Liver (tissue), 9 donors: Measurements from ENCODE around the gene HS3ST2. TPM values are rescaled to one million over a fixed set of nuclear protein-coding genes. Genes with fewer than 3 reads are reported as not detected.

Experiments used
- DNase-seq: peaks from one replicate; pipeline ENCODE4 v3.0.0-alpha.2; 2017; ENCODE audit warnings: low spot score
- H3K27ac ChIP-seq, 2 donors: one replicate each; pipeline ENCODE4 v1.7.0; 2013; ENCODE audit warnings: inconsistent platforms in 2 of 2, low read length in 2 of 2, control low read depth in 1 of 2, low read depth in 1 of 2, mild to moderate bottlenecking in 1 of 2
- H3K27me3 ChIP-seq, 4 donors: one replicate each; pipeline versions ENCODE4 v1.6.1 to v1.7.0; 2013; ENCODE audit warnings: low read length in 3 of 4, inconsistent platforms in 1 of 4, mild to moderate bottlenecking in 1 of 4, moderate library complexity in 1 of 4; ENCODE audit not compliant: control insufficient read depth in 4 of 4, insufficient read depth in 4 of 4
- H3K36me3 ChIP-seq, 4 donors: one replicate each; pipeline versions ENCODE4 v1.6.1 to v1.7.0; 2013; ENCODE audit warnings: low read length in 3 of 4, mild to moderate bottlenecking in 3 of 4, low read depth in 1 of 4, moderate library complexity in 1 of 4; ENCODE audit not compliant: control insufficient read depth in 4 of 4, insufficient read depth in 3 of 4
- H3K4me1 ChIP-seq, 4 donors: one replicate each; pipeline versions ENCODE4 v1.6.1 to v1.7.0; 2013; ENCODE audit warnings: low read length in 3 of 4, mild to moderate bottlenecking in 3 of 4, moderate library complexity in 1 of 4; ENCODE audit not compliant: control insufficient read depth in 4 of 4, insufficient read depth in 4 of 4
- H3K4me3 ChIP-seq, 3 donors: one replicate each; pipeline versions ENCODE4 v1.6.1 to v1.7.0; 2013; ENCODE audit warnings: low read length in 3 of 3, control low read depth in 1 of 3, low read depth in 1 of 3, mild to moderate bottlenecking in 1 of 3
- H3K9ac ChIP-seq, 2 donors: one replicate each; pipeline ENCODE4 v1.7.0; 2013; ENCODE audit warnings: low read length in 2 of 2, mild to moderate bottlenecking in 2 of 2, moderate library complexity in 2 of 2, control low read depth in 1 of 2, low read depth in 1 of 2
- H3K9me3 ChIP-seq, 4 donors: one replicate each; pipeline versions ENCODE4 v1.6.1 to v1.7.0; 2013; ENCODE audit warnings: low read length in 3 of 4; ENCODE audit not compliant: control insufficient read depth in 4 of 4
- FOXA1 ChIP-seq: IDR thresholded peaks from 2 replicates; pipeline ENCODE4 v1.6.1; 2016; ENCODE audit warnings: antibody characterized with exemption
- FOXA2 ChIP-seq: IDR thresholded peaks from 2 replicates; pipeline ENCODE4 v1.6.1; 2016; ENCODE audit warnings: antibody characterized with exemption
- GABPA ChIP-seq, 2 donors: IDR thresholded peaks in 1 of 2; conservative IDR thresholded peaks in 1 of 2; 2 replicates each; pipeline ENCODE4 v1.6.1; 2016; ENCODE audit warnings: antibody characterized with exemption in 2 of 2, mild to moderate bottlenecking in 1 of 2, moderate library complexity in 1 of 2
- HNF4A ChIP-seq, 2 donors: conservative IDR thresholded peaks; 2 replicates each; pipeline ENCODE4 v1.6.1; 2016; ENCODE audit warnings: antibody characterized with exemption in 2 of 2, mild to moderate bottlenecking in 2 of 2
- HNF4G ChIP-seq: IDR thresholded peaks from 2 replicates; pipeline ENCODE4 v1.6.1; 2016; ENCODE audit warnings: antibody characterized with exemption
- MAX ChIP-seq: IDR thresholded peaks from 2 replicates; pipeline ENCODE4 v1.6.1; 2016; ENCODE audit warnings: antibody characterized with exemption
- NR2F2 ChIP-seq: IDR thresholded peaks from 2 replicates; pipeline ENCODE4 v1.6.1; 2016; ENCODE audit warnings: antibody characterized with exemption
- RAD21 ChIP-seq, 2 donors: IDR thresholded peaks; 2 replicates each; pipeline ENCODE4 v1.6.1; 2016; ENCODE audit warnings: antibody characterized with exemption in 2 of 2, mild to moderate bottlenecking in 2 of 2
- REST ChIP-seq: IDR thresholded peaks from 2 replicates; pipeline ENCODE4 v1.6.1; 2016; ENCODE audit warnings: antibody characterized with exemption, mild to moderate bottlenecking
- RXRA ChIP-seq, 2 donors: IDR thresholded peaks; 2 replicates each; pipeline ENCODE4 v1.6.1; 2017 to 2018; ENCODE audit warnings: antibody characterized with exemption in 2 of 2, mild to moderate bottlenecking in 1 of 2
- SP1 ChIP-seq: IDR thresholded peaks from 2 replicates; pipeline ENCODE4 v1.6.1; 2018; ENCODE audit warnings: antibody characterized with exemption, mild to moderate bottlenecking
- TAF1 ChIP-seq: conservative IDR thresholded peaks from 2 replicates; pipeline ENCODE4 v1.6.1; 2016; ENCODE audit warnings: antibody characterized with exemption, mild to moderate bottlenecking
- YY1 ChIP-seq: IDR thresholded peaks from 2 replicates; pipeline ENCODE4 v1.6.1; 2016; ENCODE audit warnings: antibody characterized with exemption, mild to moderate bottlenecking
- WGBS: extraction: QIAGEN DNeasy Blood & Tissue Kit; methylation state at CpG from one replicate; pipeline ENCODE4 v1.1.7; 2013; 5-methylcytosine and 5-hydroxymethylcytosine counted together
- polyA plus RNA-seq, 2 donors: library from polyadenylated mRNA; stranded (reverse) in 1 of 2; unstranded in 1 of 2; fragments of 200-250 nt in 1 of 2; fragments of >200 nt in 1 of 2; fragmentation: Nextera tagmentation in 1 of 2; extraction: Ambion mirVana in 1 of 2; gene quantifications; one replicate each; pipeline versions ENCODE4 v1.2.1 to v1.2.3, GENCODE V29; 2013 to 2015
- total RNA-seq, 2 donors: library from RNA; depleted of rRNA; stranded (reverse); fragments of >200 nt; gene quantifications; one replicate each; pipeline ENCODE4 v1.2.3, GENCODE V29; 2014
- TF ChIP-seq, protein P1 (sequence below): IDR thresholded peaks from 2 replicates; pipeline ENCODE4 v1.6.1; 2016; ENCODE audit warnings: antibody characterized with exemption
- TF ChIP-seq, protein P2 (sequence below): fragments of 150-350 bp; IDR thresholded peaks from 2 replicates; pipeline ENCODE4 v1.5.1; 2017; ENCODE audit warnings: improper control_type of control experiment, low read depth, low read length; ENCODE audit not compliant: missing input control
- TF ChIP-seq, protein P3 (sequence below): IDR thresholded peaks from 2 replicates; pipeline ENCODE4 v1.6.1; 2016; ENCODE audit warnings: antibody characterized with exemption
- donor health status: healthy.
- donor health status: healthy.
- donor health status: healthy.
- donor health status: healthy.
- donor health status: healthy.

Gene HS3ST2
- total and polyA plus RNA-seq, 4 donors = 0.08 to 0.14 (median 0.09) TPM; not detected in 1

DNA sequence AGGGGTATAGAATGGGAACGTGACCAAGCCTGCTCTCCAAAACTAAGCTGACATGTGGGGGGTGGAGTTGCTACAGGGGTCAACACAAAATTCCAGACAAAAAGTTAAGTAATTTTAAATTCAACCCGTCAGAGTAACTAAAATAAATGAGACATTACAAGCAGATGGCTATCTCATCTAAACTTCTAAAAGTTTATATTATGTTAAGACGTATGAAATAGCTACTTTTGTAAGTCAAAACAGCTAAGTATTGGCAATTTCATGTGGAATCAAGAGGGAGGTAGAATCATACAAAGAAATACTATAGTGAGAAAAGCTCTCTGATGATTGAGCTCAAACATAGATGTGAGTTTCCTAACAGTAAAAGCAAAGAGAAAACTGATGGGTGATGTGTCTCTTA is 113.3 kb downstream of the HS3ST2 start:
- Histone ChIP-seq H3K36me3 (no peaks in the 10 kb centered on the region), H3K4me3 (no peak overlapping the region), H3K27me3 (peaks cover 0 to 11% (median 2%) of the 10 kb centered on the region in 4 donors), H3K27ac (no peak overlapping the region), H3K9ac (no peak overlapping the region), H3K9me3 (no peaks in the 10 kb centered on the region), H3K4me1 (no peaks in the 10 kb centered on the region)
- TF ChIP-seq HNF4A (conservative IDR thresholded peaks at IDR 0.05) (no peak), FOXA1 (no peak), NR2F2 (no peak), RAD21 (IDR thresholded peaks at IDR 0.05) (no peak), REST (no peak), HNF4G (no peak), MAX (no peak), TAF1 (no peak), RXRA (IDR thresholded peaks at IDR 0.05) (no peak), GABPA (IDR thresholded peaks at IDR 0.05 in 1 of 2, conservative IDR thresholded peaks at IDR 0.05 in 1 of 2) (no peak), SP1 (no peak), YY1 (no peak), FOXA2 (no peak)
- TF ChIP-seq, protein P1, sequence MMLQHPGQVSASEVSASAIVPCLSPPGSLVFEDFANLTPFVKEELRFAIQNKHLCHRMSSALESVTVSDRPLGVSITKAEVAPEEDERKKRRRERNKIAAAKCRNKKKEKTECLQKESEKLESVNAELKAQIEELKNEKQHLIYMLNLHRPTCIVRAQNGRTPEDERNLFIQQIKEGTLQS = no peak
- TF ChIP-seq, protein P2, sequence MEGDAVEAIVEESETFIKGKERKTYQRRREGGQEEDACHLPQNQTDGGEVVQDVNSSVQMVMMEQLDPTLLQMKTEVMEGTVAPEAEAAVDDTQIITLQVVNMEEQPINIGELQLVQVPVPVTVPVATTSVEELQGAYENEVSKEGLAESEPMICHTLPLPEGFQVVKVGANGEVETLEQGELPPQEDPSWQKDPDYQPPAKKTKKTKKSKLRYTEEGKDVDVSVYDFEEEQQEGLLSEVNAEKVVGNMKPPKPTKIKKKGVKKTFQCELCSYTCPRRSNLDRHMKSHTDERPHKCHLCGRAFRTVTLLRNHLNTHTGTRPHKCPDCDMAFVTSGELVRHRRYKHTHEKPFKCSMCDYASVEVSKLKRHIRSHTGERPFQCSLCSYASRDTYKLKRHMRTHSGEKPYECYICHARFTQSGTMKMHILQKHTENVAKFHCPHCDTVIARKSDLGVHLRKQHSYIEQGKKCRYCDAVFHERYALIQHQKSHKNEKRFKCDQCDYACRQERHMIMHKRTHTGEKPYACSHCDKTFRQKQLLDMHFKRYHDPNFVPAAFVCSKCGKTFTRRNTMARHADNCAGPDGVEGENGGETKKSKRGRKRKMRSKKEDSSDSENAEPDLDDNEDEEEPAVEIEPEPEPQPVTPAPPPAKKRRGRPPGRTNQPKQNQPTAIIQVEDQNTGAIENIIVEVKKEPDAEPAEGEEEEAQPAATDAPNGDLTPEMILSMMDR = no peak
- TF ChIP-seq, protein P3, sequence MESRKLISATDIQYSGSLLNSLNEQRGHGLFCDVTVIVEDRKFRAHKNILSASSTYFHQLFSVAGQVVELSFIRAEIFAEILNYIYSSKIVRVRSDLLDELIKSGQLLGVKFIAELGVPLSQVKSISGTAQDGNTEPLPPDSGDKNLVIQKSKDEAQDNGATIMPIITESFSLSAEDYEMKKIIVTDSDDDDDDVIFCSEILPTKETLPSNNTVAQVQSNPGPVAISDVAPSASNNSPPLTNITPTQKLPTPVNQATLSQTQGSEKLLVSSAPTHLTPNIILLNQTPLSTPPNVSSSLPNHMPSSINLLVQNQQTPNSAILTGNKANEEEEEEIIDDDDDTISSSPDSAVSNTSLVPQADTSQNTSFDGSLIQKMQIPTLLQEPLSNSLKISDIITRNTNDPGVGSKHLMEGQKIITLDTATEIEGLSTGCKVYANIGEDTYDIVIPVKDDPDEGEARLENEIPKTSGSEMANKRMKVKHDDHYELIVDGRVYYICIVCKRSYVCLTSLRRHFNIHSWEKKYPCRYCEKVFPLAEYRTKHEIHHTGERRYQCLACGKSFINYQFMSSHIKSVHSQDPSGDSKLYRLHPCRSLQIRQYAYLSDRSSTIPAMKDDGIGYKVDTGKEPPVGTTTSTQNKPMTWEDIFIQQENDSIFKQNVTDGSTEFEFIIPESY = no peak
- 32% methylated on average over 3 of the region's 3 CpGs for WGBS
- no peak for DNase-seq
